ENCODE measurements around the gene BEND7.
"Not testable (repeated sequence)": the region's sequence is repeated elsewhere in the genome, so short reads cannot be mapped to it uniquely, and the experiment has no call there.

- not testable (repeated sequence) for TF ChIP-seq CTCF, POLR2A, POLR2AphosphoS5 (IDR thresholded peaks at IDR 0.05)
These were observed 125.4 kb downstream of the BEND7 start for GRCh38 chr10:13403426-13403825.
